ENCODE measurements around the gene KBTBD6. TPM values are rescaled to one million over a fixed set of nuclear protein-coding genes. Genes with fewer than 3 reads are reported as not detected.
A peak's percentile ranks its signal among the peaks of the same experiment; 100 is the strongest.

The KBTBD6 gene
- total and polyA plus RNA-seq, 2 of the 8 experiments (the other 6 are each of a cell fraction or from before 2014, with no cell fraction given), result 4.5 to 11.3 TPM

DNA sequence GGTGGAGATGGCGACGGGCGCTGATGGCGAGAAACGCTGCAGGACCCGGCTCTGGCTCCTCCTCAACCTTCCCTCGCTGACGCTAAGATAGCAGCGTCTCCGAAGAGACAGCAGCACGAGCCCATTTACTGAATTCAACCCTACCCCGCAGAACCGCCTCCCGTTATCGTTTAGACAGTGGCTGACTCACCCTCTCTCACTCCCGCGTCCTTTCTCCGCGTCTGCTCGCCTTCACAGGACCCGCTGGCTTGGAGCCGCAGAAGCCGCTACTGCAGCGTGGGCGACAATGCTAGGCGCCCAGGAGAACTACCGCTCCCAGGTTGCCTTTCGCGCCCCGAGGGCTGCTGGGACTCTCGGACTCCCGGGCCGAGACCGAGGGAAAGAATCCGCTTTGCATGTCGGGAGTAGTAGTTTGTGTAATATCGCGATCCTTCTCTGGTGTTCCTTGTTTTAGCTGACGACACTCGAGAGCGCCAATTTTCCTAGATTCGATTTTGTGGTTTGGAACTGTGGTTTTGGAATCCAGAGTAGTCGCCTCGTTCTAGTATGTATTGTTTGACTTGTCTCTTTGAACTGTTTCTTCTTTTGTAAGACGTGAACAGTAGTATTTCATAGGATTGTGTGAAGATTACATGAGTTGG, at the start of gene KBTBD6 (continued):
- TF ChIP-seq HDAC6 (IDR thresholded peaks at IDR 0.05; ENCODE audit: low read depth, low read length) (no peak), BRCA1 (IDR thresholded peaks at IDR 0.05; ENCODE audit: low read depth, low read length) (peak; percentile 86)

Measured in H1 (cell line).